22Rv1 (cell line): ENCODE measurements around the gene MZT2B.
"Not testable (repeated sequence)": the region's sequence is repeated elsewhere in the genome, so short reads cannot be mapped to it uniquely, and the experiment has no call there.

Source experiments
- H3K27ac ChIP-seq: fragments of 450-650 bp; 2 replicates; pipeline ENCODE4 v1.5.1; 2017
- ZFX ChIP-seq: fragments of 450-650 bp; IDR thresholded peaks from 2 replicates; pipeline ENCODE4 v1.6.1; 2017; ENCODE audit warnings: antibody characterized with exemption, borderline replicate concordance
- TF ChIP-seq, protein P1 (sequence below): fragments of 450-650 bp; IDR thresholded peaks from 2 replicates; pipeline ENCODE4 v1.5.1; 2017; ENCODE audit warnings: mild to moderate bottlenecking

Gene MZT2B

DNA sequence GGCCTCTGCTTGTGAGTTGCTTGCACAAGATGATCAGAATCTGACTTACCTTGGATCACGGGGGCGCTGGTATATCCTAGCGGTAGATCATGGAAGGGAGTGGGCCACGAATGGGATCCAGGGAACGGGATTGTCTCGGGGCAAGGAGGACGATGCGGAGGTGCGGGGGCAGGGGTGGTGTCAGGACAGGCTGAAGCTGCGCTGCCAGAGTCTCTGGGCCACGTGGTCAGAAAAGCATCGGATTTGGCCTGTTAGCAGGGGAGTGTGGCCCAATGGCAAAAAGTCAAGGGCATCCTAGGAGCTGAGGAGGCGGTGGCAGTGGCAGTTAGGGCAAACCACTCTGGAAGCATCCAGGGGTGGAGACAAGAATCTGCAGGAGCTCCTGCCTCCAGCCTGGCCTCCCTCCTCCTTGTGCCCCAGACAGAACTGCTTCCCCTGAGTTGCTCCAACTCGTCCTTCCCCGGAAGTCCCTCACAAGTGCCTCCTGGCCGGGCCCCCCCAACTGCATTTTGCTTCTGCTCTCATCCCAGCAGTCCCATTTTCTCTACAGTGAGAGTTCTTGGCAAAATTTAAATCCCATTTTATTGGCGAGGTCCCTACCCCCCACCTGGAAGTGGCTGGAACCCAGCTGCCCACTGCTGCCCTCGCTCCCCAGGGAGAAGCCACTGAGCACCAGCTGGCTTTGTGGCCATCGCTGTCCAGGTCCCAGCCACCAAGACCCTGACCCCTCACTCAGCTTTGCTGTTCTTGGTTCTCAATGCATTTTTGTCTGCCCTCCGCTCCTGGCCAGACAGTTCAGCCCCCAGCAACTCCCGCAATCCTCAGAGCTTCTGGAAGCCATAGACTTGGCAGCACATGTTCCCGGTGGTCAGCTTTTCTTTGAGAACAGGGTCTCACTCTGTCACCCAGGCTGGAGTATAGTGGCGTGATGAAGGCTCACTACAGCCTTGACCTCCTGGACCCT lies 31.6 kb upstream of the MZT2B start:
- no peak for TF ChIP-seq ZFX
- TF ChIP-seq, protein P1, sequence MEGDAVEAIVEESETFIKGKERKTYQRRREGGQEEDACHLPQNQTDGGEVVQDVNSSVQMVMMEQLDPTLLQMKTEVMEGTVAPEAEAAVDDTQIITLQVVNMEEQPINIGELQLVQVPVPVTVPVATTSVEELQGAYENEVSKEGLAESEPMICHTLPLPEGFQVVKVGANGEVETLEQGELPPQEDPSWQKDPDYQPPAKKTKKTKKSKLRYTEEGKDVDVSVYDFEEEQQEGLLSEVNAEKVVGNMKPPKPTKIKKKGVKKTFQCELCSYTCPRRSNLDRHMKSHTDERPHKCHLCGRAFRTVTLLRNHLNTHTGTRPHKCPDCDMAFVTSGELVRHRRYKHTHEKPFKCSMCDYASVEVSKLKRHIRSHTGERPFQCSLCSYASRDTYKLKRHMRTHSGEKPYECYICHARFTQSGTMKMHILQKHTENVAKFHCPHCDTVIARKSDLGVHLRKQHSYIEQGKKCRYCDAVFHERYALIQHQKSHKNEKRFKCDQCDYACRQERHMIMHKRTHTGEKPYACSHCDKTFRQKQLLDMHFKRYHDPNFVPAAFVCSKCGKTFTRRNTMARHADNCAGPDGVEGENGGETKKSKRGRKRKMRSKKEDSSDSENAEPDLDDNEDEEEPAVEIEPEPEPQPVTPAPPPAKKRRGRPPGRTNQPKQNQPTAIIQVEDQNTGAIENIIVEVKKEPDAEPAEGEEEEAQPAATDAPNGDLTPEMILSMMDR = no peak
- no peak overlapping the region for H3K27ac ChIP-seq

GRCh38 chr2:130151145-130151512 lies 30.9 kb upstream of the MZT2B start:
- not testable (repeated sequence) for H3K27ac ChIP-seq

DNA sequence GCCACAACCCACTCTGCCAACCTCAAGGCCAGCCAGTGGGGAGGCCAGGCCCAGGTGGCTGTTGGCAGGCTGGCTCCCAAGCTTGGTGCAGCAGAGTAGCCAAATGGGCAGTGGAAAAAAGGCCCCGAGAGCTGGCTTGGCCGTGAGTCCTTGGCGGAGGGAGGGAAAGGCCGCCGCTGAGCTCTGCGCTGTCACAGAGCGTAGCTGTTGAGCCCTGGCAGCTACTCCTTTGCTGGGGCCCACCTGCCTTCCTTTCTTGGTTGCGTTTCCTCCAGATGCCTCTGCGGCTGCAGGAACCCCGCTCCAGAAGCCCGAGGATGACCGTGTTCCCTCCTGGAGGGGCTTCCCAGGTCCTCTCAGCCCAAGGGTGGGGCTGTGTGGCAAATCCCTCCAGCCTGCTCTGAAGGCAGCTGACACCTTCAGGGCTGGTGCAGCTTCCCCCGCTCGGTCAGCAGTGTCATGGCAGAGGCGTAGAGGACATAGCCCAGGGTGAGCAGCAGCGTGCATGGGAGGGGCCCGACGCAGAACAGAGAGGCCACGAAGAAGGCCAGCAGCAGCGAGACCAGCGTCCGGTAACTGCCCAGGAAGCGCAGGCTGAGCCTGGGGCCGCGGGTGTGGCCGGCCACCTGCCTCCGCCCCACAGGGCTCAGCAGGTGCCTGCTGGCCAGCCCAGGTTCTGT lies 29.8 kb upstream of the MZT2B start:
- not testable (repeated sequence) for H3K27ac ChIP-seq

DNA sequence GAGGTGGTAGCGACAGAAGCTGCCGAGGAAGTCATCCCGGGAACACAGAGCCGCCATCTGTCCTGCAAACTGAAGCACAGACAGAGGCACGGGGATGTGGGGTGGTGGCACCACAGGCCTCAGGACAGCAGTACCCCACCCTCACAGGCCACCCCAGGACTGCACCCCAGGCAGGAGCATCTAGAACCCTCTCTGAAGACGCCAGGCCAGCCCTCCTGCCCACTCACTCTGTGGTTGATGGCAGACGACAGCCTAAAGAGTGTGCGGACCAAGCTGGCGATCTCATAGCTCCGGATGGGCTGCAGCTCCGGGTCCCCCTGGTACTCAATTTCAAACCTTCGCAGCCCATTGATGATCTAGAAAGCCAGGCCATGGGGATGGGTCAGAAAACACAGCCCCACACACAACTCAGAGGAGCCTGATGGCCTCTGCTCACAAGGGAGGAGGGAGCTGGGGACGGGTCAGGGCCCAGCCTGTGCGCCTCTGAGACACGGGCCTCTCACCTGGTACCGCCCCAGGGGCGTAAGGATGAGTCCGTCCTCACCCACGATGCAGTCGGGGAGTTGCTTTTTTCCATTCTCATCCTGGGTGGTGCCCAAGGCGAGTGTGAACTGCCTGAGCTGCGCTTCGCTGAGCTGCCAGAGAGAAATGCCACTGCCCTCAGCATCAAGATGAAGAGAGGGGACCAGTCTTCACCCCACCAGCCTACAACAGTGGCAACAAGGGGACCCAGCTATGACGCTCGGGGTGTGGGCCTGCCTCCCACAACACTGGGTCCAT lies 29.1 kb upstream of the MZT2B start:
- no peak overlapping the region for H3K27ac ChIP-seq
- TF ChIP-seq ZFX = no peak
- TF ChIP-seq, protein P1 = no peak

GRCh38 chr2:130153721-130154422 lies 28.2 kb upstream of the MZT2B start:
- not testable (repeated sequence) for H3K27ac ChIP-seq

GRCh38 chr2:130154423-130154770 lies 27.7 kb upstream of the MZT2B start:
- H3K27ac ChIP-seq = not testable (repeated sequence)

DNA sequence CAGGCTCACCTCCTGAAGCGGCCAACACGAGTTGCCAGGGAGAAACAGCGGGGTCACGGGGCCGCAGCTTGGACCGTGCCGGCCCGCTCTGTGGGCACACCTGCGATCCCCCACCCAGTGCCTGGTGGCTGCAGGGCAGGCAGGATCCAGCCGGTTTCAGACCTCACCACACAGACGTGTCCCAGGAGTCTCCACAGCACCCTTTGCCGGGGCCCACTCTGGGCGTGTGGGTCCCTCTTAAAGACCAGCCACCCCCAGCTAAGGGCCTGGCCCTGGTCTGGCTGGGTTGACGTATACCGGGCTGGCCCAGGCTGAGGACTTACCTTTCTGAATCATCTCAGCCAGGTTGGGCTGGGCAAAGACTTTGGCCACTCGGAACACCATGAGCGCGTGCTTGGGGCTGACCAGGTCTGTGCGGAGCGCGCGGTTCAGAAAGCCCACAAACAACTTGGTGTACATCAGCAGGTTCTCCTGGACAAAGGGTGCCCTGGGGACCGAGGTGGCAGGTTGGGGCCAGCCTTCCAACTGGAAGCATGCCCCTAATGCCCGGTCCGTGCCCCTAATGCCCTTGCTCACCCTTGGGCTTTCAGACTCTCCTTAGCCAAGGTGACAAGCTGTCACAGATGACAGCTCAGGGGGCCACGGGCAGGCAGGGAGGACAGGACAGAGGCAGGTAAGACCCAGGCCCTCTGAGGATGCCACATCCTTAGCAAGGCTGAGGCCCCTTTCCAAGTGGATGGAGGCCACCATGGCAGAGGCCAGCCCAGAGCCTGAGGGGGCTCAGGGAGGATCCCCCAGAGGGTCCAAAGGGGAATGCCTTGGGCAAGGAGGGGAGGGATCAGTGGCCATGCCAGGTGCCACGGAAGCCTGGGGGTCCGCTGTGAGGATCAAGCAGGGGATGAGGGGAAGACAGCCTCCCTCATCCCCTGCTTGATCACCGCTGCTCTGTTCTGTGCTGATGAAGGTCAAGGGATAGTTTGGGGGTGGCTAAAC lies 27.0 kb upstream of the MZT2B start:
- TF ChIP-seq, protein P1 = no peak
- TF ChIP-seq ZFX = no peak
- no peak overlapping the region for H3K27ac ChIP-seq

DNA sequence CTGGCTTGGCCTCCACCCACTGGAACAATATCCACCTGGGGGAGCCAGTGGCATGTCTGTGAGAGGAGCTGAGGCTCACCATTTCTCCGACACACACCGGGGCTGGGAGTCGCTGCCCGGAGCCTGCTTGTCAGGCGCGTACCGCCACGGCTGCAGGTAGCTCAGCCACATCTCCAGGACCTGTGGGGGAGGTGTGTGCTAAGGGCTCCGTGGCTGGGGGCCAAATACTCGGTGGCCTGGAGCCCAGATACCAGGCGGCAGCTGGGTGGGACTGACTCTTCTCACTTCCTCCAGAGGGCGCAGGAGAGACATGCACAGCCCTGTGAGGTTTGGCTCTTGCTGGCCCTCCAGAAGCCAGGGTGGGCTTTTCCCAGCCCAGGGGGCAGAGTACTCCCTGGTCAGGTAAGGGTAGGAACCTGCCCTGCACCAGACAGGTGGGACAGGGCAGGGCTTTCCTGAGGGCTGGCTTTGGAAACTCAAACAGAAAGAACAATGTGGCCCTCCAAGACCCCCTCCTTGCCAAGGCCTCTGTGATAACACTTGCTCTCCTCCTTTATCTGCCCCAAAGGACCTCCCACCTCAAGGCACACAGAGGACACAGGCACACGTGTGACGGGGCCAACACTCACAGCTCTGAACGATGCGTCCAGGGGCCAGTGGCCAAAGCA lies 26.0 kb upstream of the MZT2B start:
- TF ChIP-seq, protein P1 = peak; percentile 61
- not testable (repeated sequence) for H3K27ac ChIP-seq
